Esophagus squamous epithelium (tissue), 5 donors: Measurements from ENCODE around the gene ADSS2. TPM values are rescaled to one million over a fixed set of nuclear protein-coding genes. Genes with fewer than 3 reads are reported as not detected.
A peak's percentile ranks its signal among the peaks of the same experiment; 100 is the strongest.
"Not testable (repeated sequence)": the region's sequence is repeated elsewhere in the genome, so short reads cannot be mapped to it uniquely, and the experiment has no call there.

Experiments
- DNase-seq: peaks from one replicate; lab custom pipeline; 2025; lab: John Stamatoyannopoulos, UW
- H3K27ac ChIP-seq, 4 donors: fragments of 200-600 bp; sonication (generic); one replicate each; pipeline ENCODE4 v1.5.1; 2016 to 2019; ENCODE audit warnings: mild to moderate bottlenecking in 1 of 4
- H3K27me3 ChIP-seq, 4 donors: fragments of 200-600 bp; sonication (generic); 1 replicate in 3 of 4; 2 replicates in 1 of 4; pipeline versions ENCODE4 v1.5.1 to v1.6.0; 2017 to 2021; ENCODE audit warnings: antibody characterized with exemption in 1 of 4
- H3K36me3 ChIP-seq, 3 donors: fragments of 200-600 bp; sonication (generic); one replicate each; pipeline ENCODE4 v1.5.1; 2016 to 2019
- H3K4me1 ChIP-seq, 3 donors: fragments of 200-600 bp; sonication (generic); one replicate each; pipeline ENCODE4 v1.5.1; 2017 to 2019
- H3K4me3 ChIP-seq, 4 donors: fragments of 200-600 bp; sonication (generic); 1 replicate in 3 of 4; 2 replicates in 1 of 4; pipeline ENCODE4 v1.5.1; 2016 to 2019; ENCODE audit warnings: mild to moderate bottlenecking in 2 of 4, moderate library complexity in 1 of 4
- H3K9me3 ChIP-seq, 3 donors: fragments of 200-600 bp; sonication (generic); one replicate each; pipeline ENCODE4 v1.5.1; 2016 to 2019
- CTCF ChIP-seq, 6 experiments: fragments of 450-650 bp in 4 of 6; fragments of 200-600 bp in 2 of 6; sonication (generic) in 2 of 6; IDR thresholded peaks; one replicate each; pipeline ENCODE4 v1.5.1; 2016 to 2019; ENCODE audit warnings: antibody characterized with exemption in 6 of 6, mild to moderate bottlenecking in 4 of 6, moderate library complexity in 4 of 6
- POLR2A ChIP-seq, 4 donors: fragments of 450-650 bp; IDR thresholded peaks; one replicate each; pipeline ENCODE4 v1.6.1; 2017; ENCODE audit warnings: antibody characterized with exemption in 4 of 4, mild to moderate bottlenecking in 4 of 4, moderate library complexity in 3 of 4
- WGBS, 2 donors: methylation state at CpG; one replicate each; pipeline ENCODE4 v1.1.5; 2018; 5-methylcytosine and 5-hydroxymethylcytosine counted together
- intact Hi-C: fragments of 100-400 bp; cut with DNase I; formaldehyde crosslinking; loops from one replicate; pipeline ENCODE4 v1.15.0; 2022
- total RNA-seq, 4 donors: library from RNA; depleted of rRNA; stranded (reverse); fragments of >200 nt; gene quantifications; one replicate each; pipeline ENCODE4 v1.1.0, GENCODE V29; 2016
- donor health status: DM: yes; HTN: yes; CAD: no.

ADSS2 gene
- total RNA-seq, 4 donors from 2014 or later, result 22.1 to 59.5 (median 35.4) TPM

- TF ChIP-seq CTCF (IDR thresholded peaks at IDR 0.05) (no peak), POLR2A (IDR thresholded peaks at IDR 0.05) (no peak)
- 87 to 100% methylated on average over 2 to 3 of the region's 3 CpGs for WGBS, 2 donors
- Histone ChIP-seq H3K27ac (no peak overlapping the region), H3K4me3 (no peak overlapping the region), H3K9me3 (no peaks in the 10 kb centered on the region), H3K27me3 (no peaks in the 10 kb centered on the region), H3K4me1 (peaks cover 0 to 5% (median 0%) of the 10 kb centered on the region in 3 donors), H3K36me3 (no peaks in the 10 kb centered on the region)
- DNase-seq, result no peak
- intact Hi-C loops, result no loop called here
Measured at GRCh38 chr1:244384066-244384465, 67.6 kb downstream of the ADSS2 start.

- no peaks in the 10 kb centered on the region for H3K36me3 ChIP-seq
- H3K27me3 ChIP-seq, result no peaks in the 10 kb centered on the region
- TF ChIP-seq CTCF (IDR thresholded peaks at IDR 0.05) (peak in 1 of 6 experiments; percentile 18), POLR2A (IDR thresholded peaks at IDR 0.05) (no peak)
- WGBS, 2 donors, result 97 to 98% methylated on average over 4 of the region's 4 CpGs
- intact Hi-C loops, result no loop called here
- H3K4me3 ChIP-seq, result no peak overlapping the region
- DNase-seq, result no peak
- peaks cover 0 to 5% (median 0%) of the 10 kb centered on the region in 3 donors for H3K4me1 ChIP-seq
- no peaks in the 10 kb centered on the region for H3K9me3 ChIP-seq
- no peak overlapping the region for H3K27ac ChIP-seq
Measured at GRCh38 chr1:244383278-244383884, 68.3 kb downstream of the ADSS2 start.

GRCh38 chr1:244381878-244382565, 69.7 kb downstream of the ADSS2 start:
- no peaks in the 10 kb centered on the region for H3K27me3 ChIP-seq
- TF ChIP-seq POLR2A (IDR thresholded peaks at IDR 0.05) (no peak), CTCF (IDR thresholded peaks at IDR 0.05) (no peak)
- DNase-seq, result no peak
- 64 to 78% methylated on average over 7 of the region's 7 CpGs for WGBS, 2 donors
- no peaks in the 10 kb centered on the region for H3K9me3 ChIP-seq
- intact Hi-C loops, result no loop called here
- H3K27ac ChIP-seq, result no peak overlapping the region
- peaks cover 0 to 5% (median 0%) of the 10 kb centered on the region in 3 donors for H3K4me1 ChIP-seq
- no peaks in the 10 kb centered on the region for H3K36me3 ChIP-seq
- no peak overlapping the region for H3K4me3 ChIP-seq

GRCh38 chr1:244376126-244376525, 75.6 kb downstream of the ADSS2 start:
- intact Hi-C loops, result no loop called here
- H3K27ac ChIP-seq, result no peak overlapping the region
- no peaks in the 10 kb centered on the region for H3K9me3 ChIP-seq
- H3K4me1 ChIP-seq, result peaks cover 9 to 14% (median 9%) of the 10 kb centered on the region in 3 donors
- no peaks in the 10 kb centered on the region for H3K27me3 ChIP-seq
- WGBS, 2 donors, result 62 to 65% methylated on average over 6 of the region's 6 CpGs
- TF ChIP-seq POLR2A (IDR thresholded peaks at IDR 0.05) (no peak), CTCF (IDR thresholded peaks at IDR 0.05) (no peak)
- DNase-seq, result no peak
- H3K4me3 ChIP-seq, result no peak overlapping the region
- H3K36me3 ChIP-seq, result no peaks in the 10 kb centered on the region

- WGBS, 2 donors, result 86 to 89% methylated on average over 7 of the region's 7 CpGs
- Histone ChIP-seq H3K4me3 (no peak overlapping the region), H3K36me3 (no peaks in the 10 kb centered on the region), H3K4me1 (peaks cover 18 to 25% (median 19%) of the 10 kb centered on the region in 3 donors), H3K27me3 (no peaks in the 10 kb centered on the region), H3K9me3 (no peaks in the 10 kb centered on the region), H3K27ac (no peak overlapping the region)
- TF ChIP-seq POLR2A (IDR thresholded peaks at IDR 0.05) (no peak), CTCF (IDR thresholded peaks at IDR 0.05) (no peak)
- intact Hi-C loops, result no loop called here
- no peak for DNase-seq
Measured at GRCh38 chr1:244375051-244375450, 76.7 kb downstream of the ADSS2 start.

- peaks cover 18 to 31% (median 22%) of the 10 kb centered on the region in 3 donors for H3K4me1 ChIP-seq
- H3K4me3 ChIP-seq, H3K27me3 ChIP-seq, DNase-seq, H3K9me3 ChIP-seq, H3K27ac ChIP-seq, intact Hi-C loops, H3K36me3 ChIP-seq: not testable (repeated sequence)
- WGBS, 2 donors, result 77 to 91% methylated on average over 6 of the region's 6 CpGs
Measured at GRCh38 chr1:244374484-244374883, 77.2 kb downstream of the ADSS2 start.
